Prostate gland (tissue), 2 donors: ENCODE data around the gene YBX2. TPM values are rescaled to one million over a fixed set of nuclear protein-coding genes. Genes with fewer than 3 reads are reported as not detected.

ENCODE experiments used
- DNase-seq: peaks from one replicate; pipeline ENCODE4 v3.0.0-alpha.2; 2019; ENCODE audit warnings: low spot score
- H3K27ac ChIP-seq, 2 donors: fragments of 200-600 bp; sonication (generic); 2 replicates each; pipeline ENCODE4 v1.5.1; 2017 to 2019
- H3K27me3 ChIP-seq: fragments of 200-600 bp; sonication (generic); replicated peaks from 2 replicates; pipeline ENCODE4 v1.5.1; 2019; ENCODE audit not compliant: insufficient read depth
- H3K36me3 ChIP-seq, 2 donors: fragments of 200-600 bp; sonication (generic); 1 replicate in 1 of 2; 2 replicates in 1 of 2; pipeline versions ENCODE4 v1.5.1 to v1.8.1; 2017 to 2019
- H3K4me1 ChIP-seq: fragments of 200-600 bp; sonication (generic); replicated peaks from 2 replicates; pipeline ENCODE4 v1.5.1; 2019
- H3K4me3 ChIP-seq, 2 donors: fragments of 200-600 bp; sonication (generic); 2 replicates each; pipeline ENCODE4 v1.5.1; 2017 to 2019
- H3K9me3 ChIP-seq: fragments of 200-600 bp; sonication (generic); 2 replicates; pipeline ENCODE4 v1.5.1; 2017
- CTCF ChIP-seq, 4 experiments: fragments of 200-600 bp in 2 of 4; fragments of 450-650 bp in 2 of 4; sonication (generic) in 2 of 4; IDR thresholded peaks; 1 replicate in 3 of 4; 2 replicates in 1 of 4; pipeline ENCODE4 v1.5.1; 2016 to 2019; ENCODE audit warnings: antibody characterized with exemption in 4 of 4, mild to moderate bottlenecking in 2 of 4, moderate library complexity in 2 of 4
- POLR2A ChIP-seq: fragments of 450-650 bp; IDR thresholded peaks from one replicate; pipeline ENCODE4 v1.6.1; 2016; ENCODE audit warnings: antibody characterized with exemption, mild to moderate bottlenecking
- POLR2AphosphoS5 ChIP-seq: sonication (generic); formaldehyde crosslinking; IDR thresholded peaks from one replicate; pipeline ENCODE4 v1.6.1; 2017; ENCODE audit warnings: antibody characterized with exemption
- WGBS: methylation state at CpG from one replicate; pipeline ENCODE4 v1.1.5; 2018; 5-methylcytosine and 5-hydroxymethylcytosine counted together
- intact Hi-C: fragments of 100-400 bp; cut with DNase I; formaldehyde crosslinking; loops from one replicate; pipeline ENCODE4 v1.14.2; 2022
- total RNA-seq, 2 donors: library from RNA; depleted of rRNA; stranded (reverse); fragments of >200 nt; gene quantifications; one replicate each; pipeline ENCODE4 v1.1.0, GENCODE V29; 2016

The YBX2 gene
- total RNA-seq, 2 donors from 2014 or later, result 0.64 to 49.1 TPM

- Histone ChIP-seq H3K27me3 (no peaks in the 10 kb centered on the region), H3K4me1 (peaks cover 8% of the 10 kb centered on the region), H3K4me3 (peak overlapping the region; percentile 82 to 88), H3K27ac (peak overlapping the region; percentile 91 to 93), H3K9me3 (no peaks in the 10 kb centered on the region), H3K36me3 (peaks cover 8 to 23% of the 10 kb centered on the region in 2 donors)
- TF ChIP-seq POLR2A, result no peak
- 30% methylated on average over 30 of the region's 30 CpGs for WGBS
- DNase-seq, result no peak
- intact Hi-C loops, result no loop called here
These were observed 21.3 kb upstream of the YBX2 start for GRCh38 chr17:7315570-7316235.

GRCh38 chr17:7314719-7315569 is 20.5 kb upstream of the YBX2 start, which contains the start of gene GPS2:
GPS2 (minus strand) TSS chr17:7315360; CDS start chr17:7315052, 308 bp downstream.
- WGBS, result under 1% methylated on average over 63 of the region's 95 CpGs
- H3K27me3 ChIP-seq, result no peaks in the 10 kb centered on the region
- peak within 1 kb of the TSS; percentile 82 to 88 for H3K4me3 ChIP-seq
- intact Hi-C loops, result no loop called here
- H3K27ac ChIP-seq, result peak within 1 kb of the TSS; percentile 91 to 93
- peaks cover 8 to 23% of the 10 kb centered on the region in 2 donors for H3K36me3 ChIP-seq
- H3K9me3 ChIP-seq, result no peaks in the 10 kb centered on the region
- peak; percentile 92 for DNase-seq
- peaks cover 12% of the 10 kb centered on the region for H3K4me1 ChIP-seq
- peak; percentile 98 for TF ChIP-seq POLR2AphosphoS5
- peak; percentile 72 for TF ChIP-seq POLR2A
- no peak for TF ChIP-seq CTCF (IDR thresholded peaks at IDR 0.05)

- intact Hi-C loops, result no loop called here
- WGBS, result 51% methylated on average over 9 of the region's 9 CpGs
- peaks cover 17% of the 10 kb centered on the region for H3K4me1 ChIP-seq
- peaks cover 8 to 23% of the 10 kb centered on the region in 2 donors for H3K36me3 ChIP-seq
- peak overlapping the region; percentile 91 to 93 for H3K27ac ChIP-seq
- H3K27me3 ChIP-seq, result no peaks in the 10 kb centered on the region
- peak overlapping the region; percentile 82 to 88 for H3K4me3 ChIP-seq
- no peaks in the 10 kb centered on the region for H3K9me3 ChIP-seq
- DNase-seq, result no peak
- TF ChIP-seq CTCF (IDR thresholded peaks at IDR 0.05) (no peak), POLR2AphosphoS5 (no peak), POLR2A (no peak)
These were observed 19.7 kb upstream of the YBX2 start for GRCh38 chr17:7313890-7314718.

- no peak overlapping the region for H3K4me3 ChIP-seq
- no peak overlapping the region for H3K27ac ChIP-seq
- TF ChIP-seq POLR2A (no peak), CTCF (IDR thresholded peaks at IDR 0.05) (peak in 1 of 4 experiments; percentile 11), POLR2AphosphoS5 (no peak)
- no peaks in the 10 kb centered on the region for H3K9me3 ChIP-seq
- WGBS, result 94% methylated on average over 7 of the region's 7 CpGs
- intact Hi-C loops, result no loop called here
- H3K27me3 ChIP-seq, result no peaks in the 10 kb centered on the region
- DNase-seq, result no peak
- H3K36me3 ChIP-seq, result peaks cover 8 to 23% of the 10 kb centered on the region in 2 donors
- peaks cover 17% of the 10 kb centered on the region for H3K4me1 ChIP-seq
These were observed 18.9 kb upstream of the YBX2 start for GRCh38 chr17:7313088-7313889.
